AML-193 (cell line): ENCODE data around the gene ASB10.

ENCODE experiments used
- DNase-seq, 2 experiments: peaks; one replicate each; lab custom pipeline; 2025; lab: John Stamatoyannopoulos, UW

The ASB10 gene

GRCh38 chr7:151135866-151136843 lies 50.9 kb downstream of the ASB10 start:
- DNase-seq = no peak

- no peak for DNase-seq
Measured at GRCh38 chr7:151135525-151135845, 51.6 kb downstream of the ASB10 start.

GRCh38 chr7:151134743-151135524 lies 52.1 kb downstream of the ASB10 start:
- no peak for DNase-seq

- DNase-seq = no peak
Measured at GRCh38 chr7:151133986-151134742, 52.9 kb downstream of the ASB10 start.

GRCh38 chr7:151133266-151133985 lies 53.6 kb downstream of the ASB10 start:
- DNase-seq = no peak

GRCh38 chr7:151132461-151133205 lies 54.4 kb downstream of the ASB10 start:
- no peak for DNase-seq

- no peak for DNase-seq
Measured at GRCh38 chr7:151131592-151132293, 55.3 kb downstream of the ASB10 start.

GRCh38 chr7:151131224-151131591 lies 55.8 kb downstream of the ASB10 start:
- no peak for DNase-seq

- no peak for DNase-seq
Measured at GRCh38 chr7:151130741-151131157, 56.3 kb downstream of the ASB10 start.

- DNase-seq = no peak
Measured at GRCh38 chr7:151129960-151130591, 57.0 kb downstream of the ASB10 start.

- DNase-seq = no peak
Measured at GRCh38 chr7:151129117-151129959, 57.7 kb downstream of the ASB10 start.

- no peak for DNase-seq
Measured at GRCh38 chr7:151128716-151129115, 58.3 kb downstream of the ASB10 start.

- no peak for DNase-seq
Measured at GRCh38 chr7:151128144-151128543, 58.9 kb downstream of the ASB10 start.

GRCh38 chr7:151126491-151127137 lies 60.4 kb downstream of the ASB10 start:
- DNase-seq = no peak

- no peak for DNase-seq
Measured at GRCh38 chr7:151125846-151126481, 61.1 kb downstream of the ASB10 start.
